AG04449 (cell line): Measurements from ENCODE around the gene BFAR.
"Not testable (repeated sequence)": the region's sequence is repeated elsewhere in the genome, so short reads cannot be mapped to it uniquely, and the experiment has no call there.

Experiments used
- CTCF ChIA-PET: fragments of 350-600 bp; formaldehyde crosslinking; extraction: SDS; loops from one replicate; lab custom pipeline; 2021; ENCODE audit warnings: antibody characterized with exemption; lab: Yijun Ruan, JAX
- POLR2A ChIA-PET: fragments of 400-600, 350-600 bp; formaldehyde crosslinking; extraction: SDS; loops from one replicate; lab custom pipeline; 2020; ENCODE audit warnings: antibody characterized with exemption, inconsistent platforms; lab: Yijun Ruan, JAX
- DNase-seq: peaks from one replicate; pipeline ENCODE4 v3.0.0-alpha.2; 2010; ENCODE audit warnings: low read depth, low spot score
- H3K4me3 ChIP-seq: 2 replicates; pipeline ENCODE4 v1.5.1; 2011; ENCODE audit warnings: low read depth, mild to moderate bottlenecking, control low read depth, low read length
- TF ChIP-seq, protein P1 (sequence below): IDR thresholded peaks from one replicate; pipeline ENCODE4 v1.5.1; 2011; ENCODE audit warnings: mild to moderate bottlenecking, moderate library complexity, low read length, control low read depth, inconsistent platforms; ENCODE audit not compliant: insufficient read depth; ENCODE audit errors: missing control alignments

The BFAR gene

DNA sequence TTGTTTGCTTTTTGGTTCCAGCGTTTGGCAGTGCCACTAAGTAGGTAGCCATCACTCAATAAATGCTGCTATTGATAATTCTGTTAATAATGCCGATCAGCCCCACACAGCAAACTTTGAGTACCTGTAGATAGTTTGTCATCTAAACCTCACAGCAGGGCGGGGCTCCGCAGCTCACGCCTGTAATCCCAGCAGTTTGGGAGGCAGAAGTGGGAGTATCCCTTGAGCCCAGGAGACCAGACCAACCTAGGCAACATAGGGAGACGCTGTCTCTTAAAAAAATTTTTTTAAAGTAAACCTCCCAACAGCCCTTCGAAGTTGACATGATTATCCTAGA is 1.6 kb downstream of the BFAR start:
- ChIA-PET POLR2A (interaction anchor here (0.6 kb wide), 1 partner anchor 123 kb away, joined by 3 read pairs; no protein-coding TSS in a partner anchor), CTCF (interaction anchor here (0.7 to 1.0 kb wide), 2 partner anchors 35 to 715 kb away, joined by 3 read pairs; partner anchors contain the start of gene ERCC4)
- DNase-seq = no peak
- peak overlapping the region; percentile 89 for H3K4me3 ChIP-seq
- TF ChIP-seq, protein P1, sequence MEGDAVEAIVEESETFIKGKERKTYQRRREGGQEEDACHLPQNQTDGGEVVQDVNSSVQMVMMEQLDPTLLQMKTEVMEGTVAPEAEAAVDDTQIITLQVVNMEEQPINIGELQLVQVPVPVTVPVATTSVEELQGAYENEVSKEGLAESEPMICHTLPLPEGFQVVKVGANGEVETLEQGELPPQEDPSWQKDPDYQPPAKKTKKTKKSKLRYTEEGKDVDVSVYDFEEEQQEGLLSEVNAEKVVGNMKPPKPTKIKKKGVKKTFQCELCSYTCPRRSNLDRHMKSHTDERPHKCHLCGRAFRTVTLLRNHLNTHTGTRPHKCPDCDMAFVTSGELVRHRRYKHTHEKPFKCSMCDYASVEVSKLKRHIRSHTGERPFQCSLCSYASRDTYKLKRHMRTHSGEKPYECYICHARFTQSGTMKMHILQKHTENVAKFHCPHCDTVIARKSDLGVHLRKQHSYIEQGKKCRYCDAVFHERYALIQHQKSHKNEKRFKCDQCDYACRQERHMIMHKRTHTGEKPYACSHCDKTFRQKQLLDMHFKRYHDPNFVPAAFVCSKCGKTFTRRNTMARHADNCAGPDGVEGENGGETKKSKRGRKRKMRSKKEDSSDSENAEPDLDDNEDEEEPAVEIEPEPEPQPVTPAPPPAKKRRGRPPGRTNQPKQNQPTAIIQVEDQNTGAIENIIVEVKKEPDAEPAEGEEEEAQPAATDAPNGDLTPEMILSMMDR = no peak

DNA sequence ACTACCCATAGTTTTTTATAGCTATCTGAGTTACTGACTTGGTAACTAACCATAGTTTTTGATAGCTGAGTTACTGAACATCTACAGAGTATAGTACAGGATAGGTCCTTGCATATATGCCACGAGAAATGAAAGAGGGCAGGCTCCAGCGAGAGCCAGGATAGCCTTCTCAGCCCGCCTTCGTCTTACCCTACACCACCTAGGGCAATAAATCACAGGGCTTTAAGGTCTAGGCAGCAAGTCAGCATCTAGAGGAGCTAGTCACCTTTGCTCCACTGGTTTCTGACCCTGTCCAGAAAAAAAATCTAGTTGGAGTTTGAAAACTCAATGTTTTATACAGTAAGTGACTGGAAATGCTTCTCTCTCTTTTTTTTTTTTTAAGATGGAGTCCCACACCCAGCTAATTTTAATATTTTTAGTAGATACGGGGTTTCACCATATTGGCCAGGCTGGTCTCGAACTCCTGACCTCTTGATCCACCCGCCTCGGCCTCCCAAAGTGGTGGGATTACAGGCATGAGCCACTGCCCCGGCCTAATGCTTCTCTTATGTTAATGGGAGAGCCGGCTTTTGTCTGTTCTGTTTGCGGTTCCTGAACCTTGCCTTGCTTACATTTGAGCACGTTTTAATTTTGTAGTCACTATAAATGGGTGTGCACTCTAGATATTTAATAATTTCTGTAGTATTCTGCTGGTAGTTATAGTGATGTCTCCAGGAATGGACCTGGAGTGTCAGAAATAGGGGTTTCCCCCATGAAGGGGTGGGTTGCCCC is 2.8 kb downstream of the BFAR start:
- TF ChIP-seq, protein P1 = no peak
- DNase-seq = no peak
- CTCF ChIA-PET = interaction anchor here (0.8 kb wide), 1 partner anchor 8 kb away, joined by 4 read pairs; no protein-coding TSS in a partner anchor
- POLR2A ChIA-PET = no interaction called here
- no peak overlapping the region for H3K4me3 ChIP-seq

DNA sequence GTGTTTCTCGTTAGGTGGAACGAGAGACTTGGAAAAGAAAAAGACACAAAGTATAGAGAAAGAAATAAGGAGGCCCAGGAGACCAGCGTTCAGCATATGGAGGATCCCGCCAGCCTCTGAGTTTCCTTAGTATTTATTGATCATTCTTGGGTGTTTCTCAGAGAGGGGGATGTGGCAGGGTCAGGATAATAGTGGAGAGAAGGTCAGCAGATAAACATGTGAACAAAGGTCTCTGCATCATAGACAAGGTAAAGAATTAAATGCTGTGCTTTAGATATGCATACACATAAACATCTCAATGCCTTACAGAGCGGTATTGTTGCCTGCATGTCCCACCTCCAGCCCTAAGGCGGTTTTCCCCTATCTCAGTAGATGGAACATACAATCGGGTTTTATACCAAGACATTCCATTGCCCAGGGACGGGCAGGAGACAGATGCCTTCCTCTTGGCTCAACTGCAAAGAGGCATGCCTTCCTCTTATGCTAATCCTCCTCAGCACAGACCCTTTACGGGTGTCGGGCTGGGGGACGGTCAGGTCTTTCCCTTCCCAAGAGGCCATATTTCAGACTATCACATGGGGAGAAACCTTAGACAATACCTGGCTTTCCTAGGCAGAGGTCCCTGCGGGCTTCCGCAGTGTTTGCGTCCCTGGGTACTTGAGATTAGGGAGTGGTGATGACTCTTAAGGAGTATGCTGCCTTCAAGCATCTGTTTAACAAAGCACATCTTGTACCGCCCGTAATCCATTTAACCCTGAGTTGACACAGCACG is 3.6 kb downstream of the BFAR start:
- POLR2A ChIA-PET, CTCF ChIA-PET, H3K4me3 ChIP-seq, DNase-seq: not testable (repeated sequence)

DNA sequence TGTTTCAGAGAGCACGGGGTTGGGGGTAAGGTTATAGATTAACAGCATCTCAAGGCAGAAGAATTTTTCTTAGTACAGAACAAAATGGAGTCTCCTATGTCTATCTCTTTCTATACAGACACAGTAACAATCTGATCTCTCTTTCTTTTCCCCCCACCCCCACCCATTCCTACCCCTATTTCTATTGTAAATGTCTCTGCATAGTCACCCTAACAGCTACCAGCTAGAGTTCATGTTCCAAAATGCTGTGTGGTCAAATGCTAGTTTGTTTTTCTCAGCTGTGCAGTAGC is 4.1 kb downstream of the BFAR start:
- POLR2A ChIA-PET, CTCF ChIA-PET, DNase-seq, H3K4me3 ChIP-seq: not testable (repeated sequence)

DNA sequence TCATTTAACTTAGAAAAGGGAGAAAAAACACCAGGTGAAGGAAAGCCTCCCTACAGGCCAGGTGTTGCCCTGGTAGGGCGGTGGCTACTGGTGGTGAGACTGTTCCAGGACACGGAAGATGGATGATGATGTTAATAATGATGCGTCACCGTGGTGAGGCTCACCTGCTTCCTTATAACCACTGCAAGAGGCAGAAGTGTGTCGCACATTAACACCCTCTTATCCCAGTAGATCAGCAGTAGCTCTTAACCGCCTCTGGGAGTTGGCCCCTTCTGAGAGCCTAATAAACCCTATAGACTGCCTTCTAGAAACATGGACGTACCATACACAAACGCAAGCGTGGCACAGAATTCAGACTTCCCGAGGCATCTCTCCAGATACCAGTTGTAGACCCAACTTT is 7.8 kb downstream of the BFAR start:
- ChIA-PET CTCF (interaction anchor here (0.7 to 1.0 kb wide), 2 partner anchors 9 to 714 kb away, joined by 3 read pairs; no protein-coding TSS in a partner anchor), POLR2A (interaction anchor here (0.6 kb wide), 1 partner anchor 18 kb away, joined by 3 read pairs; no protein-coding TSS in a partner anchor)
- no peak overlapping the region for H3K4me3 ChIP-seq
- TF ChIP-seq, protein P1 = no peak
- DNase-seq = no peak

DNA sequence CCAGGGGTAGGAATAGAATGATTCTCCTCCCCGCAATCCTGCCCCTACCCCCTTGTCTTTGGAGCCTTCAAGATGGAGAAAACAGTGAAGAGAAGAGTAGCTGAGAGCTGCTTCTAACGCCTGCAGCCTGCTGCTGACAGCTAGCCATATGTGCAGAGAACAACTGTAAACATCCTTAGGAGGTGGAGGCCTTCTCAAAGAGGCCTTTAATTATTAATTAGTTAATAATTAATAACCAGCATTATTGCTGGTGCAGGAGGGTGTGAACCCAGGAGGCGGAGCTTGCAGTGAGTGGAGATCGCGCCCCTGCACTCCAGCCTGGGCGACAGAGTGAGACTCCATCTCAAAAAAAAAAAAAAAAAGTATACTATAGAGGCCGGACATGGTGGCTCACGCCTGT is 8.5 kb downstream of the BFAR start:
- TF ChIP-seq, protein P1 = no peak
- H3K4me3 ChIP-seq = no peak overlapping the region
- ChIA-PET POLR2A (interaction anchor here (0.6 kb wide), 1 partner anchor 19 kb away, joined by 3 read pairs; no protein-coding TSS in a partner anchor), CTCF (interaction anchor here (0.7 to 1.0 kb wide), 2 partner anchors 8 to 740 kb away, joined by 3 read pairs; no protein-coding TSS in a partner anchor)
- no peak for DNase-seq

DNA sequence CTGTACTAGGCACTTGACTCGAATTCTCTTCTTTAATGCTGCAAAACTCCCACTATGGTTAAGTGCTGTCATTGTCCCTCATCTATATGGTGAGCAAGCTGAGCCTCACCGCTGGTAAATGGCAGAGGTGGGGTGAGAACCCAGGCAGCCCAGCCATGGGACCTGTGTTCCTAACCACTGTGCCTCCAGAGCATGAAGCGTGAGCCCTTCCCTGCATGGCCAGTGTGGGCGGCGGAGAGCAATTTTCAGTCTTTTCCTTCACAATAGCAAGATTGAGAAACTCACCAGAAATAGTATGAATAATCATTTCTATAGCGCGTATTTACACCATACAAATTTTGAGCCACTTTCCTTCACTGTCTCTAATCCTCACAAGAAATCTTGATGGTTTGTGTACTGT is 9.2 kb downstream of the BFAR start:
- ChIA-PET POLR2A (no interaction called here), CTCF (interaction anchor here (1.2 to 1.9 kb wide), 2 partner anchors 10 to 722 kb away, joined by 5 to 8 read pairs; partner anchors contain the start of gene ERCC4)
- H3K4me3 ChIP-seq = no peak overlapping the region
- TF ChIP-seq, protein P1 = no peak
- DNase-seq = no peak
